CD14-positive monocyte (primary cell): ENCODE results near the gene ANAPC10. TPM values are rescaled to one million over a fixed set of nuclear protein-coding genes. Genes with fewer than 3 reads are reported as not detected.
A peak's percentile ranks its signal among the peaks of the same experiment; 100 is the strongest.

Experiments
- DNase-seq, 3 donors: peaks; one replicate each; pipeline ENCODE4 v3.0.0-alpha.2; 2011 to 2022
- H2AFZ ChIP-seq: 2 replicates; pipeline ENCODE4 v1.6.0; 2012; ENCODE audit warnings: mild to moderate bottlenecking, low read depth, low read length, inconsistent platforms; ENCODE audit not compliant: insufficient read depth, poor library complexity, severe bottlenecking
- H3K27ac ChIP-seq, 2 donors: 1 replicate in 1 of 2; 2 replicates in 1 of 2; pipeline ENCODE4 v1.5.1; 2012 to 2013; ENCODE audit warnings: low read length in 2 of 2, control low read depth in 1 of 2, inconsistent platforms in 1 of 2, low read depth in 1 of 2, mild to moderate bottlenecking in 1 of 2
- H3K27me3 ChIP-seq, 2 donors: one replicate each; pipeline versions ENCODE4 v1.6.0 to v1.6.1; 2011 to 2013; ENCODE audit warnings: low read length in 2 of 2; ENCODE audit not compliant: control insufficient read depth in 2 of 2, insufficient read depth in 2 of 2
- H3K36me3 ChIP-seq, 2 donors: replicated peaks in 1 of 2; 1 replicate in 1 of 2; 2 replicates in 1 of 2; pipeline versions ENCODE4 v1.5.1 to v1.6.1; 2012 to 2013; ENCODE audit warnings: low read length in 2 of 2, control low read depth in 1 of 2, inconsistent platforms in 1 of 2, mild to moderate bottlenecking in 1 of 2; ENCODE audit not compliant: insufficient read depth in 2 of 2, control insufficient read depth in 1 of 2
- H3K4me1 ChIP-seq, 2 donors: 1 replicate in 1 of 2; 2 replicates in 1 of 2; pipeline versions ENCODE4 v1.5.1 to v1.6.1; 2012 to 2013; ENCODE audit warnings: low read length in 2 of 2, control low read depth in 1 of 2, inconsistent platforms in 1 of 2, mild to moderate bottlenecking in 1 of 2, moderate library complexity in 1 of 2; ENCODE audit not compliant: insufficient read depth in 2 of 2, control insufficient read depth in 1 of 2
- H3K4me2 ChIP-seq: replicated peaks from 2 replicates; pipeline ENCODE3; 2012; ENCODE audit warnings: low read length, moderate library complexity, mild to moderate bottlenecking; ENCODE audit not compliant: poor library complexity, severe bottlenecking; ENCODE audit errors: extremely low read depth
- H3K4me3 ChIP-seq, 3 experiments: fragments of 200-600 bp in 1 of 3; sonication (generic) in 1 of 3; replicated peaks in 1 of 3; 1 replicate in 2 of 3; 2 replicates in 1 of 3; pipeline ENCODE4 v1.5.1; 2011 to 2013; ENCODE audit warnings: low read length in 3 of 3, mild to moderate bottlenecking in 3 of 3, control low read depth in 2 of 3, low read depth in 2 of 3, inconsistent platforms in 1 of 3, moderate library complexity in 1 of 3
- H3K79me2 ChIP-seq: 2 replicates; pipeline ENCODE4 v1.6.0; 2012; ENCODE audit warnings: mild to moderate bottlenecking, control low read depth, inconsistent platforms, low read length, moderate library complexity; ENCODE audit not compliant: insufficient read depth
- H3K9ac ChIP-seq: 2 replicates; pipeline ENCODE4 v1.6.0; 2017; ENCODE audit warnings: low read length, mild to moderate bottlenecking; ENCODE audit not compliant: insufficient read depth, poor library complexity, severe bottlenecking
- H3K9me3 ChIP-seq, 2 donors: replicated peaks in 1 of 2; 1 replicate in 1 of 2; 2 replicates in 1 of 2; pipeline versions ENCODE4 v1.5.1 to v1.6.1; 2012 to 2013; ENCODE audit warnings: low read length in 2 of 2, control low read depth in 1 of 2; ENCODE audit not compliant: control insufficient read depth in 1 of 2, insufficient read depth in 1 of 2
- H4K20me1 ChIP-seq: 2 replicates; pipeline ENCODE4 v1.6.0; 2012; ENCODE audit warnings: mild to moderate bottlenecking, low read length, control low read depth, moderate library complexity; ENCODE audit not compliant: insufficient read depth
- H3K27ac Mint-ChIP-seq, 7 donors: one replicate each; pipeline ENCODE4 v1.8.0; 2020; ENCODE audit warnings: mild to moderate bottlenecking in 7 of 7, mixed read lengths in 7 of 7, moderate library complexity in 6 of 7, inconsistent platforms in 2 of 7
- H3K27me3 Mint-ChIP-seq, 3 donors: one replicate each; pipeline ENCODE4 v1.8.0; 2021 to 2022; ENCODE audit warnings: low read depth in 3 of 3, mild to moderate bottlenecking in 3 of 3, mixed read lengths in 3 of 3, moderate library complexity in 3 of 3, inconsistent platforms in 1 of 3
- H3K36me3 Mint-ChIP-seq, 2 donors: one replicate each; pipeline ENCODE4 v1.8.0; 2020; ENCODE audit warnings: mixed read lengths in 2 of 2, inconsistent platforms in 1 of 2, mild to moderate bottlenecking in 1 of 2
- H3K4me1 Mint-ChIP-seq: one replicate; pipeline ENCODE4 v1.8.0; 2020; ENCODE audit warnings: mild to moderate bottlenecking, mixed read lengths
- H3K4me3 Mint-ChIP-seq, 2 donors: one replicate each; pipeline ENCODE4 v1.8.0; 2020; ENCODE audit warnings: mild to moderate bottlenecking in 2 of 2, mixed read lengths in 2 of 2, moderate library complexity in 1 of 2
- H3K9me3 Mint-ChIP-seq, 7 donors: one replicate each; pipeline ENCODE4 v1.8.0; 2020 to 2022; ENCODE audit warnings: mixed read lengths in 7 of 7, mild to moderate bottlenecking in 6 of 7, moderate library complexity in 6 of 7, inconsistent platforms in 2 of 7
- WGBS: methylation state at CpG from one replicate; pipeline ENCODE4 v1.1.5; 2013; ENCODE audit warnings: missing lambda C conversion rate; ENCODE audit not compliant: insufficient coverage; 5-methylcytosine and 5-hydroxymethylcytosine counted together
- intact Hi-C, 2 donors: fragments of 100-400 bp; cut with micrococcal nuclease; formaldehyde crosslinking; loops; one replicate each; pipeline versions ENCODE4 v1.15.0 to v1.15.1; 2023
- polyA plus RNA-seq, 3 donors: library from polyadenylated mRNA; depleted of rRNA in 1 of 3; unstranded in 2 of 3; stranded (reverse) in 1 of 3; fragments of 300-500 nt in 2 of 3; fragments of >200 nt in 1 of 3; fragmentation: Illumina TruSeq in 2 of 3; gene quantifications; 1 replicate in 2 of 3; 2 replicates in 1 of 3; pipeline ENCODE4 v1.2.3, GENCODE V29; 2012 to 2021
- TF ChIP-seq, protein P1 (sequence below): fragments of 200-600 bp; IDR thresholded peaks from one replicate; pipeline ENCODE4 v1.8.0; 2022; ENCODE audit warnings: antibody characterized with exemption, mild to moderate bottlenecking

The ANAPC10 gene
- polyA plus RNA-seq, 3 donors: 11.1 to 25.4 (median 21.3) TPM

DNA sequence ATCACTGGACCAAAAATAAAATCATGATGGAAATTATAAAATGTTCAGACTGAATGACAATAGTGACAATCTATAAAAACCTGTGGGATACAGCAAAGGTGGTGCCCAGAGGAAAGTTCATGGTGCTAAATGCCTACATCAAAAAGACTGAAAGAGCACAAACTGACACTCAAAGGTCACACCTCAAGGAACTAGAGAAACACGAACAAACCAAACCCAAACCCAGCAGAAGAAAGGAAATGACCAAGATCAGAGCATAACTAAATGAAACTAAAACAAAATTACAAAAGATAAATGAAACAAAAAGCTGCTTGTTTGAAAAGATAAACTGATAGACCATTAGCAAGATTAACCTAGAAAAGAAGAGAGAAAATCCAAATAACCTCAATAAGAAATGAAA lies 78.7 kb downstream of the ANAPC10 start:
- peaks cover 0 to 2% (median 0%) of the 10 kb centered on the region in 3 donors for H3K27me3 Mint-ChIP-seq
- intact Hi-C loops: no loop called here
- no peak for DNase-seq
- peaks cover 13 to 40% of the 10 kb centered on the region in 2 donors for H3K36me3 Mint-ChIP-seq
- no peaks in the 10 kb centered on the region for H3K4me1 ChIP-seq
- peaks cover 7% of the 10 kb centered on the region for H3K4me1 Mint-ChIP-seq
- no peak overlapping the region for H3K27ac ChIP-seq
- H3K4me3 Mint-ChIP-seq: no peak overlapping the region
- no peak overlapping the region for H3K4me3 ChIP-seq
- no peak overlapping the region for H2AFZ ChIP-seq
- peaks cover 7% of the 10 kb centered on the region in 2 donors for H3K9me3 ChIP-seq
- no peak overlapping the region for H3K27ac Mint-ChIP-seq
- H3K9ac ChIP-seq: no peak overlapping the region
- no peaks in the 10 kb centered on the region for H3K27me3 ChIP-seq
- no CpG with 5 or more reads among the region's 1 CpG for WGBS
- H3K79me2 ChIP-seq: no peaks in the 10 kb centered on the region
- TF ChIP-seq, protein P1, sequence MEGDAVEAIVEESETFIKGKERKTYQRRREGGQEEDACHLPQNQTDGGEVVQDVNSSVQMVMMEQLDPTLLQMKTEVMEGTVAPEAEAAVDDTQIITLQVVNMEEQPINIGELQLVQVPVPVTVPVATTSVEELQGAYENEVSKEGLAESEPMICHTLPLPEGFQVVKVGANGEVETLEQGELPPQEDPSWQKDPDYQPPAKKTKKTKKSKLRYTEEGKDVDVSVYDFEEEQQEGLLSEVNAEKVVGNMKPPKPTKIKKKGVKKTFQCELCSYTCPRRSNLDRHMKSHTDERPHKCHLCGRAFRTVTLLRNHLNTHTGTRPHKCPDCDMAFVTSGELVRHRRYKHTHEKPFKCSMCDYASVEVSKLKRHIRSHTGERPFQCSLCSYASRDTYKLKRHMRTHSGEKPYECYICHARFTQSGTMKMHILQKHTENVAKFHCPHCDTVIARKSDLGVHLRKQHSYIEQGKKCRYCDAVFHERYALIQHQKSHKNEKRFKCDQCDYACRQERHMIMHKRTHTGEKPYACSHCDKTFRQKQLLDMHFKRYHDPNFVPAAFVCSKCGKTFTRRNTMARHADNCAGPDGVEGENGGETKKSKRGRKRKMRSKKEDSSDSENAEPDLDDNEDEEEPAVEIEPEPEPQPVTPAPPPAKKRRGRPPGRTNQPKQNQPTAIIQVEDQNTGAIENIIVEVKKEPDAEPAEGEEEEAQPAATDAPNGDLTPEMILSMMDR: no peak
- peaks cover 19 to 52% (median 32%) of the 10 kb centered on the region in 7 donors for H3K9me3 Mint-ChIP-seq
- H3K36me3 ChIP-seq: no peaks in the 10 kb centered on the region
- H4K20me1 ChIP-seq: no peaks in the 10 kb centered on the region
- H3K4me2 ChIP-seq: no peak overlapping the region

DNA sequence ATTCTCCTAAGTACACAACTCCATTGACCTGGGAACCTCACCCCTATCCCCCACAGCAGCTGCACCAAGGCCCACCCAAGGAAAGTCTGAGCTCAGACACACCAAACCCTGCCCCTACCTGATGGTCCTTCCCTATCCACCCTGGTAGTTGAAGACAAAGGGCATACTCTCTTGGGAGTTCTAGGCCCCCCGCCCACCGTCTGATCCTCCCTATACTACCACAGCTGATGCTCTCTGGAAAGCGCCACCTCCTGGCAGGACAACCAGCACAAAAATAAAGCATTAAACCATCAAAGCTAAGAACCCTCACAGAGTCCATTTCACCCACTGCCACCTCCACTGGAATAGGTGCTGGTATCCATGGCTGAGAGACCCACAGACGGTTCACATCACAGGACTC lies 83.6 kb downstream of the ANAPC10 start:
- WGBS: 81% methylated on average over 4 of the region's 4 CpGs
- Histone ChIP-seq H3K9me3 (peaks cover 0 to 16% of the 10 kb centered on the region in 2 donors), H3K4me3 (no peak overlapping the region), H3K79me2 (no peaks in the 10 kb centered on the region), H3K9ac (no peak overlapping the region), H3K27ac (peak overlapping the region in 1 of 2 donors; percentile 44), H3K4me1 (peaks cover 8 to 13% of the 10 kb centered on the region in 2 donors), H2AFZ (no peak overlapping the region), H3K36me3 (no peaks in the 10 kb centered on the region), H4K20me1 (no peaks in the 10 kb centered on the region), H3K4me2 (no peak overlapping the region), H3K27me3 (no peaks in the 10 kb centered on the region)
- Mint-ChIP-seq H3K9me3 (peaks cover 16 to 35% (median 26%) of the 10 kb centered on the region in 7 donors), H3K27ac (peak overlapping the region in 4 of 7 donors; percentile 28 to 83 (median 80)), H3K4me3 (no peak overlapping the region), H3K27me3 (peaks cover 0 to 2% (median 0%) of the 10 kb centered on the region in 3 donors), H3K36me3 (peaks cover 9 to 49% of the 10 kb centered on the region in 2 donors), H3K4me1 (peaks cover 20% of the 10 kb centered on the region)
- TF ChIP-seq, protein P1: no peak
- intact Hi-C loops: no loop called here
- DNase-seq: no peak
